ENCODE measurements around the gene COX7C. TPM values are rescaled to one million over a fixed set of nuclear protein-coding genes. Genes with fewer than 3 reads are reported as not detected.
A peak's percentile ranks its signal among the peaks of the same experiment; 100 is the strongest.

COX7C gene
- total RNA-seq, 1 donor from 2014 or later = 702 TPM

DNA sequence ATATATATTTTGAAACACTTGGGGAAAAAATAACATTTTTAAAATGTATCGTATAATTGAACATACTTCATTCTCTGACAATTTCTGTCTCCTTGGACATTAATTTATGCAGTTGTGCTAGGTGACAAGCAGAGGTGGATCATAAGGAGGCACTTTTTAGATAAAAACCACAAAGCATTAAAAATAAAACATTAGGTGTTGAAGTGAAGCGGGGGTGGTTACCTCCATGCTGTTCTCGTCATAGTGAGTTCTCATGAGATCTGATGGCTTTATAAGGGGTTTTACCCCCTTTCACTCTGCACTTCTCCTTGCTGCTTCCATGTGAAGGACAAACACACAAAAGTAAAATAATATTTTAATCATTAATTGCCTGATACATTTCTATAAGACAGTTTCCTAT is 11.9 kb upstream of the COX7C start:
- Histone ChIP-seq H3K36me3 (no peaks in the 10 kb centered on the region), H3K4me2 (no peak overlapping the region), H4K20me1 (ENCODE audit: low read depth) (no peaks in the 10 kb centered on the region), H3K9ac (no peak overlapping the region), H3F3A (ENCODE audit: low read depth) (no peaks in the 10 kb centered on the region), H3K79me2 (ENCODE audit: low read depth) (no peaks in the 10 kb centered on the region), H3K27ac (no peak overlapping the region), H3K27me3 (no peaks in the 10 kb centered on the region), H3K4me1 (no peaks in the 10 kb centered on the region), H3K4me3 (no peak overlapping the region), H3K9me3 (ENCODE audit: low read depth) (no peaks in the 10 kb centered on the region), H2AFZ (replicated peaks) (no peak overlapping the region)
- H3K27ac Mint-ChIP-seq = no peak overlapping the region
- no peaks in the 10 kb centered on the region for H3K4me1 Mint-ChIP-seq
- TF ChIP-seq EZH2 (IDR thresholded peaks at IDR 0.05) = no peak
- no peak for TF ChIP-seq EZH2phosphoT487 (IDR thresholded peaks at IDR 0.05)
- TF ChIP-seq, protein P1, sequence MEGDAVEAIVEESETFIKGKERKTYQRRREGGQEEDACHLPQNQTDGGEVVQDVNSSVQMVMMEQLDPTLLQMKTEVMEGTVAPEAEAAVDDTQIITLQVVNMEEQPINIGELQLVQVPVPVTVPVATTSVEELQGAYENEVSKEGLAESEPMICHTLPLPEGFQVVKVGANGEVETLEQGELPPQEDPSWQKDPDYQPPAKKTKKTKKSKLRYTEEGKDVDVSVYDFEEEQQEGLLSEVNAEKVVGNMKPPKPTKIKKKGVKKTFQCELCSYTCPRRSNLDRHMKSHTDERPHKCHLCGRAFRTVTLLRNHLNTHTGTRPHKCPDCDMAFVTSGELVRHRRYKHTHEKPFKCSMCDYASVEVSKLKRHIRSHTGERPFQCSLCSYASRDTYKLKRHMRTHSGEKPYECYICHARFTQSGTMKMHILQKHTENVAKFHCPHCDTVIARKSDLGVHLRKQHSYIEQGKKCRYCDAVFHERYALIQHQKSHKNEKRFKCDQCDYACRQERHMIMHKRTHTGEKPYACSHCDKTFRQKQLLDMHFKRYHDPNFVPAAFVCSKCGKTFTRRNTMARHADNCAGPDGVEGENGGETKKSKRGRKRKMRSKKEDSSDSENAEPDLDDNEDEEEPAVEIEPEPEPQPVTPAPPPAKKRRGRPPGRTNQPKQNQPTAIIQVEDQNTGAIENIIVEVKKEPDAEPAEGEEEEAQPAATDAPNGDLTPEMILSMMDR (IDR thresholded peaks at IDR 0.05) = no peak
- H3K4me3 Mint-ChIP-seq = no peak overlapping the region
- H3K27me3 Mint-ChIP-seq (ENCODE audit: insufficient read depth, low read depth) = no peaks in the 10 kb centered on the region
- H3K36me3 Mint-ChIP-seq = no peaks in the 10 kb centered on the region
- DNase-seq (ENCODE audit: low spot score) = no peak
- no peaks in the 10 kb centered on the region for H3K9me3 Mint-ChIP-seq

DNA sequence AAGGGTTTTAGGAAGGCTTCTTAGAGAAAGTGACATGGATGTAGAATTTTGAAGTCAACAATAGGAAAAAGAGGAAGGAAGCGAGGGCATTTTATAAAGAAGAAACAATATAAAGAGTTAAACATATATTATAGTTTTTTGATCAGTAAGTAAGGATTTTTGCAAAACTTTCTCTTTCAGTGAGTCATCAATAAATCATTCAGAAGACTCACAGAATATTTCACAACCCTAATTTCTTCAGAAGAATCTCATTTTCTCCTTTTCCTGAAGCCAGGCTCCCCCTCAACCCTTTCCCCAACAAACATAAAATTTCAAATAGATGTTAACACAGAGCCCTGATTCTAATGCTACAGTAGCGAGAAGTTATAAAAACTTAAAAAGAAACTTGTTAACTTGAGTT is 4.3 kb upstream of the COX7C start:
- Mint-ChIP-seq H3K36me3 (no peaks in the 10 kb centered on the region), H3K4me3 (no peak overlapping the region), H3K4me1 (no peaks in the 10 kb centered on the region), H3K27me3 (ENCODE audit: insufficient read depth, low read depth) (peaks cover 3% of the 10 kb centered on the region), H3K9me3 (peaks cover 2% of the 10 kb centered on the region), H3K27ac (no peak overlapping the region)
- no peak overlapping the region for H3K9ac ChIP-seq
- no peaks in the 10 kb centered on the region for H3F3A ChIP-seq (ENCODE audit: low read depth)
- H3K4me1 ChIP-seq = no peaks in the 10 kb centered on the region
- H3K79me2 ChIP-seq (ENCODE audit: low read depth) = peaks cover 7% of the 10 kb centered on the region
- H3K27ac ChIP-seq = no peak overlapping the region
- H3K36me3 ChIP-seq = no peaks in the 10 kb centered on the region
- H3K4me2 ChIP-seq = no peak overlapping the region
- H3K9me3 ChIP-seq (ENCODE audit: low read depth) = no peaks in the 10 kb centered on the region
- no peak overlapping the region for H3K4me3 ChIP-seq
- H2AFZ ChIP-seq (replicated peaks) = no peak overlapping the region
- peaks cover 3% of the 10 kb centered on the region for H4K20me1 ChIP-seq (ENCODE audit: low read depth)
- TF ChIP-seq EZH2 (IDR thresholded peaks at IDR 0.05) (no peak), EZH2phosphoT487 (IDR thresholded peaks at IDR 0.05) (no peak)
- TF ChIP-seq, protein P1 (IDR thresholded peaks at IDR 0.05) = no peak
- no peaks in the 10 kb centered on the region for H3K27me3 ChIP-seq
- no peak for DNase-seq (ENCODE audit: low spot score)

DNA sequence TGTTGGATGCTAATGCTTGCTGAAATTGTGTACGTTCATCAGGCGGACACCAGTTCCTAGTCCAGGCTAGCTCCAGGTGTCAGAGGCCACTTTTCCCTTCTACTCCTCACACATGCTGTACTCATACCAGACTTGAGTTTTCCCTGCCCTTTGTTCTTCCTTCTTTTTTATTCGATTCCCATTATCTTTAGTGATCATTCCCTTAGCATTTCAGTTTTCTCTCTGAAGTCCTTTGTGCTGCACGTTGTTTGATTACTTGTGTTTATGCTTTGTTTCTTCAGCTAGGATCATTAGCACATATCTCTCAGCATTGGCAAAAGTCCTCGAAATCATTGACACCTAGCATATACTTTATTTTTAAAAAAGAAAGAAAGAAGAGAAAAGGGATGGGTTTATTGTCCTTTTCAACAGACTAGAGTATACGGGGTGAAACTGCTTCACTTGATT is 409 bp upstream of the COX7C start:
- H3K4me3 Mint-ChIP-seq = peak overlapping the region; percentile 100
- H3K27me3 Mint-ChIP-seq (ENCODE audit: insufficient read depth, low read depth) = peaks cover 3% of the 10 kb centered on the region
- H3K36me3 ChIP-seq = peaks cover 22% of the 10 kb centered on the region
- no peaks in the 10 kb centered on the region for H3K9me3 ChIP-seq (ENCODE audit: low read depth)
- no peak overlapping the region for H3K9ac ChIP-seq
- H2AFZ ChIP-seq (replicated peaks) = peak overlapping the region; percentile 100
- H3K27ac Mint-ChIP-seq = no peak overlapping the region
- H3K79me2 ChIP-seq (ENCODE audit: low read depth) = peaks cover 32% of the 10 kb centered on the region
- H3F3A ChIP-seq (ENCODE audit: low read depth) = peaks cover 21% of the 10 kb centered on the region
- TF ChIP-seq, protein P1 (IDR thresholded peaks at IDR 0.05) = no peak
- no peak for TF ChIP-seq EZH2phosphoT487 (IDR thresholded peaks at IDR 0.05)
- no peak for TF ChIP-seq EZH2 (IDR thresholded peaks at IDR 0.05)
- H3K4me2 ChIP-seq = peak overlapping the region; percentile 40
- H3K4me1 Mint-ChIP-seq = peaks cover 8% of the 10 kb centered on the region
- H3K27ac ChIP-seq = no peak overlapping the region
- peaks cover 5% of the 10 kb centered on the region for H3K4me1 ChIP-seq
- H3K36me3 Mint-ChIP-seq = peaks cover 26% of the 10 kb centered on the region
- H3K9me3 Mint-ChIP-seq = peaks cover 2% of the 10 kb centered on the region
- H4K20me1 ChIP-seq (ENCODE audit: low read depth) = peaks cover 15% of the 10 kb centered on the region
- no peak for DNase-seq (ENCODE audit: low spot score)
- no peak overlapping the region for H3K4me3 ChIP-seq
- H3K27me3 ChIP-seq = no peaks in the 10 kb centered on the region

Measured in neural progenitor cell (in vitro differentiated cells).